Vagina (tissue), 2 donors: ENCODE results near the gene TRANK1.

ENCODE experiments used
- CTCF ChIP-seq, 3 experiments: fragments of 450-650 bp in 2 of 3; fragments of 200-600 bp in 1 of 3; sonication (generic) in 1 of 3; IDR thresholded peaks; one replicate each; pipeline ENCODE4 v1.5.1; 2017 to 2019; ENCODE audit warnings: antibody characterized with exemption in 3 of 3, mild to moderate bottlenecking in 2 of 3, moderate library complexity in 2 of 3
- POLR2A ChIP-seq, 2 donors: fragments of 450-650 bp; IDR thresholded peaks; one replicate each; pipeline ENCODE4 v1.6.1; 2017; ENCODE audit warnings: antibody characterized with exemption in 2 of 2, mild to moderate bottlenecking in 2 of 2, moderate library complexity in 2 of 2

GRCh38 chr3:36777424-36778218 lies 167.2 kb downstream of the TRANK1 start:
- TF ChIP-seq CTCF (IDR thresholded peaks at IDR 0.05) = no peak
- no peak for TF ChIP-seq POLR2A (IDR thresholded peaks at IDR 0.05)
